ENCODE data around the gene PKNOX2.

Gene PKNOX2

GRCh38 chr11:125454047-125454446 is 289.5 kb downstream of the PKNOX2 start:
- Histone ChIP-seq H3K4me1 (ENCODE audit: control insufficient read depth, low read depth, low read length) (peaks cover 26% of the 10 kb centered on the region), H3K9ac (ENCODE audit: low read length) (no peak overlapping the region), H3K36me3 (ENCODE audit: control insufficient read depth, low read depth, low read length) (no peaks in the 10 kb centered on the region), H3K27me3 (ENCODE audit: control insufficient read depth, insufficient read depth, low read length) (no peaks in the 10 kb centered on the region), H3K9me3 (ENCODE audit: control insufficient read depth, low read depth, low read length) (no peaks in the 10 kb centered on the region), H3K4me3 (ENCODE audit: low read length) (no peak overlapping the region), H3K27ac (ENCODE audit: low read length) (no peak overlapping the region)

DNA sequence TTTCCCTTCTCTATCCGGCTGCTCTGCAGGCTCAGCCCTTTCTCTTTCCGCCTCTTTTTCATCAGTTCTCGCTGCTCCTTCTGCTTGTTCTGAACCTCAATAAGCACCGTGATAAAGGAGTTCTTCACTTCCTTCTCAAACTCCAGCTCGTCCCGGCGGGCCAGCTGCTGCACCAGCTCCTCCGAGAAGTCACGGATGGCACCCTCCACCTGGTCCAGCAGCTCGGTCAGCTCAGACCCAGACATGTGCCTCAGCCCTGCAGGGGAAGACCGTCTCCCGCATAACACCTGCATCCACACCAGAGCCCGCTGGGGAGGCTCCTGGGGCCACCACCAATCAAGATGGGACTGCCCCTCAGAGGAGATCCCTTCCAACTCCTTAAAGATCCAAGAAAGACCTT is 291.3 kb downstream of the PKNOX2 start:
- Histone ChIP-seq H3K9me3 (ENCODE audit: control insufficient read depth, low read depth, low read length) (no peaks in the 10 kb centered on the region), H3K36me3 (ENCODE audit: control insufficient read depth, low read depth, low read length) (no peaks in the 10 kb centered on the region), H3K4me1 (ENCODE audit: control insufficient read depth, low read depth, low read length) (peaks cover 25% of the 10 kb centered on the region), H3K9ac (ENCODE audit: low read length) (no peak overlapping the region), H3K4me3 (ENCODE audit: low read length) (no peak overlapping the region), H3K27me3 (ENCODE audit: control insufficient read depth, insufficient read depth, low read length) (no peaks in the 10 kb centered on the region), H3K27ac (ENCODE audit: low read length) (no peak overlapping the region)

- H3K9ac ChIP-seq (ENCODE audit: low read length): no peak overlapping the region
- H3K36me3 ChIP-seq (ENCODE audit: control insufficient read depth, low read depth, low read length): no peaks in the 10 kb centered on the region
- no peaks in the 10 kb centered on the region for H3K27me3 ChIP-seq (ENCODE audit: control insufficient read depth, insufficient read depth, low read length)
- peaks cover 8% of the 10 kb centered on the region for H3K4me1 ChIP-seq (ENCODE audit: control insufficient read depth, low read depth, low read length)
- no peak overlapping the region for H3K27ac ChIP-seq (ENCODE audit: low read length)
- H3K9me3 ChIP-seq (ENCODE audit: control insufficient read depth, low read depth, low read length): no peaks in the 10 kb centered on the region
- no peak overlapping the region for H3K4me3 ChIP-seq (ENCODE audit: low read length)
These were observed 293.3 kb downstream of the PKNOX2 start for GRCh38 chr11:125457814-125458343.

- H3K36me3 ChIP-seq (ENCODE audit: control insufficient read depth, low read depth, low read length): no peaks in the 10 kb centered on the region
- H3K4me1 ChIP-seq (ENCODE audit: control insufficient read depth, low read depth, low read length): peaks cover 13% of the 10 kb centered on the region
- no peaks in the 10 kb centered on the region for H3K27me3 ChIP-seq (ENCODE audit: control insufficient read depth, insufficient read depth, low read length)
- H3K27ac ChIP-seq (ENCODE audit: low read length): no peak overlapping the region
- H3K9me3 ChIP-seq (ENCODE audit: control insufficient read depth, low read depth, low read length): no peaks in the 10 kb centered on the region
- no peak overlapping the region for H3K9ac ChIP-seq (ENCODE audit: low read length)
- H3K4me3 ChIP-seq (ENCODE audit: low read length): no peak overlapping the region
These were observed 295.7 kb downstream of the PKNOX2 start for GRCh38 chr11:125460275-125460674.

DNA sequence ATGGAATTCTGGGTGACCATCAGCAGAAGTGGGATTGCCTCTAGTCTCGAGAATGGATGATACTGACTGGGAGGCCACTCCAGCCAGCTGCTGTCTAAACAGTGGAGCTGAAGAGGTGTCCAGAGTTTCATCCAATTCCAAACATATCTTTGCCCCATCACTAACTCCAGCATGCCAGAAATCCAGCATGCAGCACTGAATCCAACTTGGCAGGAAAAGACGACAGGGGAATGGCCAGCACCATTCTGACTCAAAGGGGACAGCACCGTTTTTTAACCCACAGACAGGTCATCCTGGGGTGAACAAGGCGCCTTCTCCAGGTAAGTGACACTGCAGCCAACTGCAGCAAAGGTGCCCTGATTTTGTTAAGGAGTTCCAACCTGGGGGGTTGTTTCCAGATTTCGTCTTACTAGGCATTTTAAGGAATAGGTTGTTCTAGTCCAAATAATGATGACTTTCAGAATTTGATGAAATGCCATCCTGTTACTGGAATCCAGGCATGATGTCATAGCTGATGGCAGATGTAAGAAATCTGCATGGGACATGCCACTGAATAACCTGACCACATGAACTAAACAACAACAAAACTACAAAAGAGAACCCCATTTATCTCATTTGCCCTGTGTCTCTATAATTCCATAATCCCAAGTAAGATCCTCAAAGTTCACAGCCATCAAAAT is 299.2 kb downstream of the PKNOX2 start:
- no peaks in the 10 kb centered on the region for H3K9me3 ChIP-seq (ENCODE audit: control insufficient read depth, low read depth, low read length)
- peaks cover 11% of the 10 kb centered on the region for H3K4me1 ChIP-seq (ENCODE audit: control insufficient read depth, low read depth, low read length)
- H3K27ac ChIP-seq (ENCODE audit: low read length): no peak overlapping the region
- H3K9ac ChIP-seq (ENCODE audit: low read length): no peak overlapping the region
- no peak overlapping the region for H3K4me3 ChIP-seq (ENCODE audit: low read length)
- H3K36me3 ChIP-seq (ENCODE audit: control insufficient read depth, low read depth, low read length): no peaks in the 10 kb centered on the region
- H3K27me3 ChIP-seq (ENCODE audit: control insufficient read depth, insufficient read depth, low read length): no peaks in the 10 kb centered on the region

- no peaks in the 10 kb centered on the region for H3K9me3 ChIP-seq (ENCODE audit: control insufficient read depth, low read depth, low read length)
- H3K9ac ChIP-seq (ENCODE audit: low read length): no peak overlapping the region
- peaks cover 11% of the 10 kb centered on the region for H3K4me1 ChIP-seq (ENCODE audit: control insufficient read depth, low read depth, low read length)
- no peaks in the 10 kb centered on the region for H3K27me3 ChIP-seq (ENCODE audit: control insufficient read depth, insufficient read depth, low read length)
- no peaks in the 10 kb centered on the region for H3K36me3 ChIP-seq (ENCODE audit: control insufficient read depth, low read depth, low read length)
- H3K27ac ChIP-seq (ENCODE audit: low read length): no peak overlapping the region
- no peak overlapping the region for H3K4me3 ChIP-seq (ENCODE audit: low read length)
These were observed 299.7 kb downstream of the PKNOX2 start for GRCh38 chr11:125464270-125464662.

DNA sequence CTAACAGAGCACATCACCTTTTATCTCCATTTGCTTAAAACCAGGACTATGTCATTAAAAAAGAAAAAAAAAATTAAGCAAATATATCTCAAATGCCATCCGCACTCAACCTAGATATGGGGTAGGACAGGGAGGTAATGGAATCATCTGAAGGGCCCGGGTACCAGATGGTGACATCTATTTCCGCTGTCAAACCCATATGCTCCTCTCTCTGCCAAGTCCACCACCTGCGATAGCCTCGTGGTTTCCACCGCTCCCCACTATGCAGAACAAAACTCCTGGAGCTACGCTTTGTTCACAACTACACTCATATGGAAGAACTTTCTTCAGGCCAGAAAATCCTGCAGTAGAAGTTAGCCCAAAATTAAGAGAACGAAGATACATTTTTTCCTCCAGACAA is 300.1 kb downstream of the PKNOX2 start:
- Histone ChIP-seq H3K9ac (ENCODE audit: low read length) (no peak overlapping the region), H3K36me3 (ENCODE audit: control insufficient read depth, low read depth, low read length) (no peaks in the 10 kb centered on the region), H3K9me3 (ENCODE audit: control insufficient read depth, low read depth, low read length) (no peaks in the 10 kb centered on the region), H3K27me3 (ENCODE audit: control insufficient read depth, insufficient read depth, low read length) (no peaks in the 10 kb centered on the region), H3K4me3 (ENCODE audit: low read length) (no peak overlapping the region), H3K4me1 (ENCODE audit: control insufficient read depth, low read depth, low read length) (peaks cover 11% of the 10 kb centered on the region), H3K27ac (ENCODE audit: low read length) (no peak overlapping the region)

DNA sequence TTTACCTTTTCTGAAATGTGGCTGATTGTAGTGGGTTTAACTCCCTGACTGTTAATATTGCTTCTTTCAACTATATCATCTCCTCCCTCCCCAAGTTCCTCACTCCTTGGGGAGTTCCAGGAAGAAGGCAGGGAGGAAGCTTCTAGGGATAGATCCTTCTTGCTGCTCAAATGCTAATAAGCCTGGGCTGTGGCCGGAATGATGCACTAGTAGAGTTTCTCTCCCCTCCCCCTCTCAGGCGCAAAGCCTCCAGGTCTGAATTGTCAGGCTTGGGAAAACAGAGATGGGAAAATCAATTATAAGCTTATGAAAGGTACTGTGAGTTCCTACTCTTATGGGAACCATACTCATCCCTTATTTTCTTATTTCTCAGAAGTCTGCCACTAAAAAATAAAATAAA is 300.7 kb downstream of the PKNOX2 start:
- no peaks in the 10 kb centered on the region for H3K9me3 ChIP-seq (ENCODE audit: control insufficient read depth, low read depth, low read length)

GRCh38 chr11:125465701-125466100 is 301.1 kb downstream of the PKNOX2 start:
- H3K27me3 ChIP-seq (ENCODE audit: control insufficient read depth, insufficient read depth, low read length): no peaks in the 10 kb centered on the region
- H3K9me3 ChIP-seq (ENCODE audit: control insufficient read depth, low read depth, low read length): no peaks in the 10 kb centered on the region
- H3K36me3 ChIP-seq (ENCODE audit: control insufficient read depth, low read depth, low read length): no peaks in the 10 kb centered on the region
- no peak overlapping the region for H3K4me3 ChIP-seq (ENCODE audit: low read length)
- no peak overlapping the region for H3K9ac ChIP-seq (ENCODE audit: low read length)
- peaks cover 11% of the 10 kb centered on the region for H3K4me1 ChIP-seq (ENCODE audit: control insufficient read depth, low read depth, low read length)
- H3K27ac ChIP-seq (ENCODE audit: low read length): no peak overlapping the region

More for the DNA sequence above, 300.7 kb downstream of the PKNOX2 start:
- no peak overlapping the region for H3K27ac ChIP-seq (ENCODE audit: low read length)
- H3K27me3 ChIP-seq (ENCODE audit: control insufficient read depth, insufficient read depth, low read length): no peaks in the 10 kb centered on the region
- H3K36me3 ChIP-seq (ENCODE audit: control insufficient read depth, low read depth, low read length): no peaks in the 10 kb centered on the region
- no peak overlapping the region for H3K9ac ChIP-seq (ENCODE audit: low read length)
- H3K4me1 ChIP-seq (ENCODE audit: control insufficient read depth, low read depth, low read length): peaks cover 11% of the 10 kb centered on the region
- no peak overlapping the region for H3K4me3 ChIP-seq (ENCODE audit: low read length)

DNA sequence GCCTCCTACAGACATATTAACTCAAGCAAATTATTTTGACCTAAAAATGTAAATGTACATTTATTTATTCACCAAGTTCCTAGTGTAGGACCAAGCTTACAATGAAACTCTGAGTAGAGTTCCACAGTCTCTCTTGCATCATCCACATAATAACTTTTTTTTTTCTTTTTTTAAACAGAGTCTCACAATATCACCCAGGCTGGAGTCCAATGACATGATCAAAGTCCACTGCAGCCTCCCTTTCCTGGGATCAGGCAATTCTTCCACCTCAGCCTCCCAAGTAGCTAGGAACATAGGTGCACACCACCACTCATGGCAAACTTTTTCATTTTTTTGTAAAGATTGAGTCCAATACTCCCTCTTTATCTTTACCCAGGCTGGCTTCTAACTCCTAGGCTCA is 303.5 kb downstream of the PKNOX2 start:
- no peak overlapping the region for H3K27ac ChIP-seq (ENCODE audit: low read length)
- H3K36me3 ChIP-seq (ENCODE audit: control insufficient read depth, low read depth, low read length): no peaks in the 10 kb centered on the region
- no peak overlapping the region for H3K9ac ChIP-seq (ENCODE audit: low read length)
- peaks cover 11% of the 10 kb centered on the region for H3K4me1 ChIP-seq (ENCODE audit: control insufficient read depth, low read depth, low read length)
- H3K9me3 ChIP-seq (ENCODE audit: control insufficient read depth, low read depth, low read length): no peaks in the 10 kb centered on the region
- H3K4me3 ChIP-seq (ENCODE audit: low read length): no peak overlapping the region
- H3K27me3 ChIP-seq (ENCODE audit: control insufficient read depth, insufficient read depth, low read length): no peaks in the 10 kb centered on the region

DNA sequence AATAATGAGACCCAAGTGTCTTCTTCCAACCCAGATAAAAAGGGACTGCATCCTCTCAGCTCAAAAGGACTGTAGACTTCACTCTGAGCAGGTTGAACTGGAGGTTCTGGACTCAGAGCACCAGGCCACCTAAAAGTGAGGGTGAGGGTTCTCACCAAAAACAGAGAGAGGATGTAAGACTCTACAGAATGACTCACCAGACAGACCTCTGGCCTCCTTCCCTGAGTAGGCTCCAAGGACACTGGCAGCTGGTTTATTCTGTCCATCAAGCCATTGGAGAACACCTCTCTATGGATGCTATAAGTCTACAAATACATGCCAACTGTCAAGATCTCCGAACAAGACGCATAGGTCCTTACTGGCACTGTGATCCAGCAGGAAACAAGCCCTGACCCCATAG is 304.3 kb downstream of the PKNOX2 start:
- Histone ChIP-seq H3K9me3 (ENCODE audit: control insufficient read depth, low read depth, low read length) (no peaks in the 10 kb centered on the region), H3K27ac (ENCODE audit: low read length) (no peak overlapping the region), H3K36me3 (ENCODE audit: control insufficient read depth, low read depth, low read length) (no peaks in the 10 kb centered on the region), H3K4me3 (ENCODE audit: low read length) (no peak overlapping the region), H3K4me1 (ENCODE audit: control insufficient read depth, low read depth, low read length) (peaks cover 11% of the 10 kb centered on the region), H3K27me3 (ENCODE audit: control insufficient read depth, insufficient read depth, low read length) (no peaks in the 10 kb centered on the region), H3K9ac (ENCODE audit: low read length) (no peak overlapping the region)

GRCh38 chr11:125470355-125470754 is 305.8 kb downstream of the PKNOX2 start:
- no peaks in the 10 kb centered on the region for H3K9me3 ChIP-seq (ENCODE audit: control insufficient read depth, low read depth, low read length)

More at GRCh38 chr11:125470355-125470754, 305.8 kb downstream of the PKNOX2 start:
- Histone ChIP-seq H3K27ac (ENCODE audit: low read length) (no peak overlapping the region), H3K9ac (ENCODE audit: low read length) (no peak overlapping the region), H3K27me3 (ENCODE audit: control insufficient read depth, insufficient read depth, low read length) (no peaks in the 10 kb centered on the region), H3K4me1 (ENCODE audit: control insufficient read depth, low read depth, low read length) (peaks cover 5% of the 10 kb centered on the region), H3K4me3 (ENCODE audit: low read length) (no peak overlapping the region), H3K36me3 (ENCODE audit: control insufficient read depth, low read depth, low read length) (no peaks in the 10 kb centered on the region)

Data from iPS-18a (cell line).